K562 (cell line): ENCODE results near the gene TNNT1. TPM values are rescaled to one million over a fixed set of nuclear protein-coding genes. Genes with fewer than 3 reads are reported as not detected.

Experiments
- ETV1 ChIP-seq: fragments of 450-650 bp; conservative IDR thresholded peaks from 2 replicates; pipeline ENCODE4 v1.6.1; 2016; ENCODE audit warnings: missing genetic modification characterization, control low read depth, low read depth, missing compliant biosample characterization
- KHSRP ChIP-seq: fragments of 450-650 bp; IDR thresholded peaks from 2 replicates; pipeline ENCODE4 v1.6.1; 2017
- MAFG ChIP-seq: fragments of 450-650 bp; conservative IDR thresholded peaks from 2 replicates; pipeline ENCODE4 v1.6.1; 2016; ENCODE audit warnings: missing genetic modification characterization, missing compliant biosample characterization
- NR2C1 ChIP-seq, 2 experiments: fragments of 450-650 bp; IDR thresholded peaks; 2 replicates each; pipeline ENCODE4 v1.6.1; 2017; ENCODE audit warnings: mild to moderate bottlenecking in 2 of 2, antibody characterized with exemption in 1 of 2, inconsistent platforms in 1 of 2, missing compliant biosample characterization in 1 of 2, missing genetic modification characterization in 1 of 2
- REST ChIP-seq, 2 experiments: fragments of 450-650 bp; formaldehyde crosslinking in 1 of 2; IDR thresholded peaks; 2 replicates each; pipeline versions ENCODE4 v1.4.0 to v1.6.1; 2014 to 2020; ENCODE audit warnings: mild to moderate bottlenecking in 2 of 2, borderline replicate concordance in 1 of 2, low read depth in 1 of 2
- SIN3A ChIP-seq, 2 experiments: fragments of 150-350 bp in 1 of 2; IDR thresholded peaks; 2 replicates each; pipeline ENCODE4 v1.6.1; 2011 to 2016; ENCODE audit warnings: borderline replicate concordance in 2 of 2, low read depth in 2 of 2, low read length in 2 of 2, mild to moderate bottlenecking in 2 of 2, moderate library complexity in 2 of 2; ENCODE audit not compliant: control insufficient read depth in 1 of 2
- U2AF1 ChIP-seq: fragments of 200-400 bp; formaldehyde crosslinking; optimal IDR thresholded peaks from 2 replicates; pipeline ENCODE3; 2017; ENCODE audit warnings: mild to moderate bottlenecking, low read depth, low read length, moderate library complexity
- ZNF655 ChIP-seq: fragments of 250-450 bp; sonication (Bioruptor Pico); IDR thresholded peaks from 2 replicates; pipeline ENCODE4 v1.5.0; 2021
- polyA plus RNA-seq, 8 experiments: library from polyadenylated mRNA; depleted of rRNA in 4 of 8; stranded (reverse) in 5 of 8; unstranded in 3 of 8; fragments of >200 nt; fragmentation: Nextera tagmentation in 2 of 8; fragmentation: Illumina TruSeq in 1 of 8; extraction: Ambion mirVana in 2 of 8; extraction: Trizol in 1 of 8; gene quantifications; 2 replicates each; pipeline versions ENCODE4 v1.2.1 to v1.2.3, GENCODE V29; 2011 to 2014; ENCODE audit warnings: inconsistent platforms in 1 of 8, missing spikeins in 1 of 8
- total RNA-seq, 7 experiments: library from RNA; depleted of rRNA in 6 of 7; stranded (reverse); fragments of >200 nt in 6 of 7; fragmentation: Illumina TruSeq in 2 of 7; extraction: Trizol in 2 of 7; gene quantifications; 2 replicates each; pipeline versions ENCODE4 v1.2.1 to v1.2.3, GENCODE V29; 2011 to 2021; ENCODE audit warnings: low replicate concordance in 1 of 7
- TF ChIP-seq, protein P1 (sequence below), 2 experiments: fragments of 450-650 bp in 1 of 2; IDR thresholded peaks; 2 replicates each; pipeline ENCODE4 v1.6.1; 2011 to 2017; ENCODE audit warnings: low read depth in 2 of 2, antibody characterized with exemption in 1 of 2, borderline replicate concordance in 1 of 2, low read length in 1 of 2, mild to moderate bottlenecking in 1 of 2, mixed read lengths in 1 of 2; ENCODE audit not compliant: control insufficient read depth in 1 of 2
- TF ChIP-seq, protein P2 (sequence below): fragments of 250-450 bp; sonication (Bioruptor Pico); IDR thresholded peaks from 2 replicates; pipeline ENCODE4 v1.5.1; 2021; ENCODE audit warnings: mild to moderate bottlenecking

Gene TNNT1
- total and polyA plus RNA-seq, 9 of the 15 experiments (the other 6 are each of a cell fraction or from before 2014, with no cell fraction given) = 31.8 to 390 (median 227) TPM

DNA sequence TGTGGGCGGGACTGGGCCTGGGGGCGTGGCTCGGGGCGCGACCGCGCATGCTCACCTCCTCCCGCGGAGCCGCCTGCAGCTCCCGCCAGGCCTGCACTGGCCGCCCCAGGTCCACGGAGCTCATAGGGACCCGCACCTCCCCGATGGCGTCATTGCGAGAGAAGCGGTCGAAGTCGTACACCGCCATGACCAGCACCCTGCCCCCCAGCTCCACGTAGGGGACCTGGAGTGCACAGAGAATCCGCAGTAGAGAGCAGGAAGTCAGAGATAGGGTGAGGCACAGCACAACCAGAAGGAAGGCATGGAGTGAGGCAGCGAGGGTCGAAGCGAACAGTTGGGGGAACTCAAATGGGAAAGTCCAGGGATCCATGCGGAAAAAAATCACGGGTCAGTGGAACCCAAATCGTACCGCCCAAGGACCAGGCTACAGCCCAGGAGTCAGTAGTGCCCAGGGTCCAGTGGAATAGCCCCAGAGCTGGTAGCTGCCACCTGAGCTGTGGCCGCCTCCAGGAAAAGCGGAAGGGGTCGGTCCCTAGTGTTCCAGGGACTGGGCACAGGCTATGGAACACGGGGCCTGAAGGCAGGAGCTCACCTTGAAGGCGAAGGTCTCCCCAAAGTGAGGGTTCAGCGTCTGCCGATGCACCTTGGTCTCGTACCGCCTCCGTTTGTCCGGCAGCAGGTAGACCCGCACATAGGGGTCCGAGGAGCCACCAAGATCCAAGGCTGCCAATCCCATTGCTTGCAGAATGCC, 26.3 kb upstream of the TNNT1 start (continued):
- TF ChIP-seq, protein P1, sequence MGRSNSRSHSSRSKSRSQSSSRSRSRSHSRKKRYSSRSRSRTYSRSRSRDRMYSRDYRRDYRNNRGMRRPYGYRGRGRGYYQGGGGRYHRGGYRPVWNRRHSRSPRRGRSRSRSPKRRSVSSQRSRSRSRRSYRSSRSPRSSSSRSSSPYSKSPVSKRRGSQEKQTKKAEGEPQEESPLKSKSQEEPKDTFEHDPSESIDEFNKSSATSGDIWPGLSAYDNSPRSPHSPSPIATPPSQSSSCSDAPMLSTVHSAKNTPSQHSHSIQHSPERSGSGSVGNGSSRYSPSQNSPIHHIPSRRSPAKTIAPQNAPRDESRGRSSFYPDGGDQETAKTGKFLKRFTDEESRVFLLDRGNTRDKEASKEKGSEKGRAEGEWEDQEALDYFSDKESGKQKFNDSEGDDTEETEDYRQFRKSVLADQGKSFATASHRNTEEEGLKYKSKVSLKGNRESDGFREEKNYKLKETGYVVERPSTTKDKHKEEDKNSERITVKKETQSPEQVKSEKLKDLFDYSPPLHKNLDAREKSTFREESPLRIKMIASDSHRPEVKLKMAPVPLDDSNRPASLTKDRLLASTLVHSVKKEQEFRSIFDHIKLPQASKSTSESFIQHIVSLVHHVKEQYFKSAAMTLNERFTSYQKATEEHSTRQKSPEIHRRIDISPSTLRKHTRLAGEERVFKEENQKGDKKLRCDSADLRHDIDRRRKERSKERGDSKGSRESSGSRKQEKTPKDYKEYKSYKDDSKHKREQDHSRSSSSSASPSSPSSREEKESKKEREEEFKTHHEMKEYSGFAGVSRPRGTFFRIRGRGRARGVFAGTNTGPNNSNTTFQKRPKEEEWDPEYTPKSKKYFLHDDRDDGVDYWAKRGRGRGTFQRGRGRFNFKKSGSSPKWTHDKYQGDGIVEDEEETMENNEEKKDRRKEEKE (IDR thresholded peaks at IDR 0.05; ENCODE audit: borderline replicate concordance in 1 of 2, control insufficient read depth in 1 of 2, low read depth in 2 of 2, low read length in 1 of 2) = no peak
- TF ChIP-seq, protein P2, sequence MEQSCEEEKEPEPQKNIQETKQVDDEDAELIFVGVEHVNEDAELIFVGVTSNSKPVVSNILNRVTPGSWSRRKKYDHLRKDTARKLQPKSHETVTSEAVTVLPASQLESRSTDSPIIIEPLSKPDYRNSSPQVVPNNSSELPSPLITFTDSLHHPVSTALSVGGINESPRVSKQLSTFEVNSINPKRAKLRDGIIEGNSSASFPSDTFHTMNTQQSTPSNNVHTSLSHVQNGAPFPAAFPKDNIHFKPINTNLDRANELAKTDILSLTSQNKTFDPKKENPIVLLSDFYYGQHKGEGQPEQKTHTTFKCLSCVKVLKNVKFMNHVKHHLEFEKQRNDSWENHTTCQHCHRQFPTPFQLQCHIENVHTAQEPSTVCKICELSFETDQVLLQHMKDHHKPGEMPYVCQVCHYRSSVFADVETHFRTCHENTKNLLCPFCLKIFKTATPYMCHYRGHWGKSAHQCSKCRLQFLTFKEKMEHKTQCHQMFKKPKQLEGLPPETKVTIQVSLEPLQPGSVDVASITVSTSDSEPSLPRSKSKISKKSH (CRISPR knock-in tag) = no peak
- TF ChIP-seq REST (IDR thresholded peaks at IDR 0.05; ENCODE audit: borderline replicate concordance) = no peak
- peak; percentile 45; the same call in 1 of the 2 replicates for TF ChIP-seq REST (CRISPR knock-in tag; IDR thresholded peaks at IDR 0.05; ENCODE audit: low read depth)
- no peak for TF ChIP-seq ETV1
- TF ChIP-seq ZNF655 (CRISPR knock-in tag) = no peak
- TF ChIP-seq U2AF1 = no peak
- no peak for TF ChIP-seq SIN3A (IDR thresholded peaks at IDR 0.05; ENCODE audit: borderline replicate concordance in 2 of 2, control insufficient read depth in 1 of 2, low read depth in 2 of 2, low read length in 2 of 2)
- no peak for TF ChIP-seq MAFG (tag)
- TF ChIP-seq NR2C1 (IDR thresholded peaks at IDR 0.05) = no peak
- TF ChIP-seq NR2C1 (tag; IDR thresholded peaks at IDR 0.05) = no peak
- TF ChIP-seq KHSRP = no peak
